ENCODE results near the gene GASK1B. TPM values are rescaled to one million over a fixed set of nuclear protein-coding genes. Genes with fewer than 3 reads are reported as not detected.
A peak's percentile ranks its signal among the peaks of the same experiment; 100 is the strongest.

The GASK1B gene
- total and polyA plus RNA-seq, 4 donors = 28.5 to 173 (median 89.0) TPM

DNA sequence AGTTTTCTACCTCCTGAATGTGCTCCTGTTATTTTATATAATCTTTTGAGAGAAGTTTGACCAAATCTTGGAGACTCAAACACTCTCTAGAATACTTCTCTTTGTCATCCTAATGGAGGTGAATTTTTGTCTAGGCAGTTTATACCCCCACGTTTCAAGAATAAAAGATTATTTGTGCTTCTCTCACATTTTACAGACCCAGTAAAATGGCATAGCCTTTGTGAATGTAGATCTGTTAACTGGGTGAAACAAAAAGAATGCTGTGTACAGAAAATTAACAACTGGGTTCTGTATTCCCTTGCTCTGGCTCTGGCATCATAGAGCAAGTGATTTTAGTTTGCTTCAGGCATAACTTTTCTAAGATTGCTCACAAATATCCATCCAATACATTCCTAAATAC is 26.1 kb downstream of the GASK1B start:
- no peak for DNase-seq
- Histone ChIP-seq H3K27me3 (ENCODE audit: control insufficient read depth in 1 of 2, insufficient read depth in 2 of 2, low read length in 1 of 2) (no peaks in the 10 kb centered on the region), H3K4me1 (ENCODE audit: control insufficient read depth in 1 of 2, insufficient read depth in 2 of 2, low read length in 2 of 2) (no peaks in the 10 kb centered on the region), H3K4me3 (ENCODE audit: low read length in 2 of 2) (no peak overlapping the region), H3K9me3 (ENCODE audit: control insufficient read depth, low read length) (no peaks in the 10 kb centered on the region), H3K27ac (ENCODE audit: low read depth in 1 of 2, low read length in 2 of 2) (no peak overlapping the region), H3K36me3 (ENCODE audit: control insufficient read depth in 1 of 2, insufficient read depth in 2 of 2, low read length in 1 of 2) (peaks cover 0 to 2% of the 10 kb centered on the region in 2 donors)
- ATAC-seq (ENCODE audit: low FRiP score) = no peak
- 73 to 74% methylated on average over 1 of the region's 1 CpG for WGBS, 2 donors
- intact Hi-C loops (cut with DNase I) = no loop called here

DNA sequence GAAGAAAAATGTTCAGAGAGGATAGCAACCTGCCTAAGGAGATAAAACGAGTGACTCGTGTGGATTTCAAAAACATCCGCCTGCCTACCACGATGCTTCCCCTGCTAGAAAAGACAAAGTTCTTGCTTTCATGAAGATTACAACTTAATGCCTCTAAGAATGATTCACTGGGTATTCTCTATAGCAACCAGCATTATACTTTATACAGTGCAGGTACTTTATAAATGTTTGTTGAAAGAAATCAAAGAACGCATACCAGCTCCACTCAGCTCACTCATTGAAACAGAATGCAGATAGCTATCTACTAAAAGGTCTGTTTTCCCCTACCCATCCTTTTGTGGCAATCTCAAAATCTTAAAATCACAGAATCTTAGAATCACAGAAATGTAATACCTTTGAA is 33.7 kb downstream of the GASK1B start:
- DNase-seq = no peak
- Histone ChIP-seq H3K27me3 (ENCODE audit: control insufficient read depth in 1 of 2, insufficient read depth in 2 of 2, low read length in 1 of 2) (no peaks in the 10 kb centered on the region), H3K4me3 (ENCODE audit: low read length in 2 of 2) (no peak overlapping the region), H3K36me3 (ENCODE audit: control insufficient read depth in 1 of 2, insufficient read depth in 2 of 2, low read length in 1 of 2) (peaks cover 0 to 1% of the 10 kb centered on the region in 2 donors), H3K4me1 (ENCODE audit: control insufficient read depth in 1 of 2, insufficient read depth in 2 of 2, low read length in 2 of 2) (peaks cover 6 to 8% of the 10 kb centered on the region in 2 donors), H3K27ac (ENCODE audit: low read depth in 1 of 2, low read length in 2 of 2) (no peak overlapping the region), H3K9me3 (ENCODE audit: control insufficient read depth, low read length) (no peaks in the 10 kb centered on the region)
- no peak for ATAC-seq (ENCODE audit: low FRiP score)
- intact Hi-C loops (cut with DNase I) = no loop called here
- 51 to 62% methylated on average over 5 of the region's 5 CpGs for WGBS, 2 donors

DNA sequence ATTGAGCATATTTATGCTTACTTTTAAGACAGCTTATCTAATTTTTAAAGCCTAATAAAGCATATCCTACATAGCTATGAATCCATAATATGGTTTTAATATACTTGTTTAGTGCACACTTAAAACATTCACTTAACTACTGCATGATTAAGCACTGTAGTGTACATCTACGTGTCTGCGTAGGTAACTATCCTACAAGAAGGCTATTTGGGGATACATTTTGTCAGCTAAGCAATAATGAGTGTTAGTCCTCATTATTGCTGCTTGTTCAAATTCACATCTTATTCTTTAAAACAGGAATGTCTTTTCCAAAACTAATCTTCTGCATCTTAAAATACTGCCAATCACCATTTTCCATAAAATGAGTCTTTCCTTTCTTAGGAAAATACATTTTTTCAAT is 38.6 kb downstream of the GASK1B start:
- peaks cover 6 to 8% of the 10 kb centered on the region in 2 donors for H3K36me3 ChIP-seq (ENCODE audit: control insufficient read depth in 1 of 2, insufficient read depth in 2 of 2, low read length in 1 of 2)
- H3K4me1 ChIP-seq (ENCODE audit: control insufficient read depth in 1 of 2, insufficient read depth in 2 of 2, low read length in 2 of 2) = peaks cover 3 to 9% of the 10 kb centered on the region in 2 donors
- no peak overlapping the region for H3K4me3 ChIP-seq (ENCODE audit: low read length in 2 of 2)
- no peak overlapping the region for H3K27ac ChIP-seq (ENCODE audit: low read depth in 1 of 2, low read length in 2 of 2)
- no peaks in the 10 kb centered on the region for H3K27me3 ChIP-seq (ENCODE audit: control insufficient read depth in 1 of 2, insufficient read depth in 2 of 2, low read length in 1 of 2)
- intact Hi-C loops (cut with DNase I) = no loop called here
- H3K9me3 ChIP-seq (ENCODE audit: control insufficient read depth, low read length) = no peaks in the 10 kb centered on the region
- WGBS, 2 donors = 8 to 14% methylated on average over 2 of the region's 2 CpGs
- no peak for ATAC-seq (ENCODE audit: low FRiP score)
- no peak for DNase-seq

DNA sequence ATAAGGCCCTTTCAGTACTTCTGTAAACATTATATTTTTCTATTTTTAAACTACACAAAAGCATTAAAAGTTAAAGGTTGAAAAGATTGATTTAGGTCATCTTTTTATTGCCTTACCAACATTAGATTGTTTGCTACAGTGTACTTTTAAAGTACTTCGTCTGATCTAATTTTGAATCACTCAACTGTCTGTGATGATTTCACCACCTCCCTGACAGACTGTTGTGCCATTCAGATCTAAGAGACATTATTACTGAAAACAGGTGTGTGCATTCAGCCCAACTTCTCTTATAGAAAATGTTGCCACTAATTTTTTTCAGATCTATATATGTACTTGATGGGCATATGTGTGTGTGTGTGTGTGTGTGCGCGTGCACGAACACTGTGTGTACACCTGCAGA is 39.3 kb downstream of the GASK1B start:
- H3K9me3 ChIP-seq (ENCODE audit: control insufficient read depth, low read length) = no peaks in the 10 kb centered on the region
- ATAC-seq (ENCODE audit: low FRiP score) = no peak
- no peak overlapping the region for H3K4me3 ChIP-seq (ENCODE audit: low read length in 2 of 2)
- H3K27ac ChIP-seq (ENCODE audit: low read depth in 1 of 2, low read length in 2 of 2) = peak overlapping the region in 1 of 2 donors; percentile 48
- DNase-seq = no peak
- peaks cover 3 to 9% of the 10 kb centered on the region in 2 donors for H3K4me1 ChIP-seq (ENCODE audit: control insufficient read depth in 1 of 2, insufficient read depth in 2 of 2, low read length in 2 of 2)
- WGBS, 2 donors = 36 to 42% methylated on average over 4 of the region's 4 CpGs
- intact Hi-C loops (cut with DNase I) = no loop called here
- peaks cover 7 to 8% of the 10 kb centered on the region in 2 donors for H3K36me3 ChIP-seq (ENCODE audit: control insufficient read depth in 1 of 2, insufficient read depth in 2 of 2, low read length in 1 of 2)
- no peaks in the 10 kb centered on the region for H3K27me3 ChIP-seq (ENCODE audit: control insufficient read depth in 1 of 2, insufficient read depth in 2 of 2, low read length in 1 of 2)

DNA sequence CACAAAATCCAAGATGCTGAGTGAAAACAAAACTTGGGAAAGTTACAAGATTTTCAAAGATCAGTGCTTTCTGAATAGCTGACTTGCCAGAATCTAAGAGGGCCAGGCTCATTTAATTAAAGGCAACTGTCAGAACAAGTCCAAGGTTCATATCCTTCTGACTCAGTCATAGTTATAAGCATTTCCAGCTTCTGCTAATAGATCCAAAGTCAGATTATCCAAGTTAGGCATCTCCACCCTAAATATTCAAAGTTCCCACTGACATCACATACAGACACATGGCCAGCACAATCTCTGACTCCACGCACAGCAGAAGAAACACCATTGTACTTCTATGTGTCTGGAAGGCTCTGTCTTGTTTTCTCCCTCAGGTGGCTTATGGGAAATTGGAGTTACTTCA is 41.8 kb downstream of the GASK1B start:
- intact Hi-C loops (cut with DNase I) = no loop called here
- peak; percentile 58 for ATAC-seq (ENCODE audit: low FRiP score)
- H3K27ac ChIP-seq (ENCODE audit: low read depth in 1 of 2, low read length in 2 of 2) = no peak overlapping the region

DNA sequence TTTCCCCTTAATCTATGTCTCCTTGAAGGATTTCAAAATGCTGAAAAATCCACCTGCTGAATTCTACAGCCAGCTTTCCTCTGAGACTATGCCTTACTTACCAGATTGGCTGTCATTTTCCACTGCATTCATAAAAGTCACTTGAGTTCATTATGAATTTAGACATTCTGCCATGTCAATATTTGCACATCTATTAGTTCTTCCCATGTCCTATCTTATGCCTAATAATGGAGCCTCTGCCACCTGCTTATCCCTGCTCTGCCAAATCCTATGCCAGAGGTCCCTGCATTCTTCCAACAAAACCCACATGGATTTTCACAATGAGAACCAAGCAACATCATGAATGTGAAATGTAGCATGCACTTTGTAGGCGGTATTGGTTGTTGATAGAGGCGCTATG is 42.6 kb downstream of the GASK1B start:
- DNase-seq (no peak), ATAC-seq (ENCODE audit: low FRiP score) (no peak)
- WGBS, 2 donors = 97 to 100% methylated on average over 2 of the region's 2 CpGs
- Histone ChIP-seq H3K27me3 (ENCODE audit: control insufficient read depth in 1 of 2, insufficient read depth in 2 of 2, low read length in 1 of 2) (no peaks in the 10 kb centered on the region), H3K27ac (ENCODE audit: low read depth in 1 of 2, low read length in 2 of 2) (no peak overlapping the region), H3K4me1 (ENCODE audit: control insufficient read depth in 1 of 2, insufficient read depth in 2 of 2, low read length in 2 of 2) (peaks cover 0 to 4% of the 10 kb centered on the region in 2 donors), H3K4me3 (ENCODE audit: low read length in 2 of 2) (no peak overlapping the region), H3K36me3 (ENCODE audit: control insufficient read depth in 1 of 2, insufficient read depth in 2 of 2, low read length in 1 of 2) (peaks cover 8% of the 10 kb centered on the region in 2 donors), H3K9me3 (ENCODE audit: control insufficient read depth, low read length) (no peaks in the 10 kb centered on the region)
- intact Hi-C loops (cut with DNase I) = no loop called here

More for the DNA sequence above, 41.8 kb downstream of the GASK1B start:
- Histone ChIP-seq H3K4me3 (ENCODE audit: low read length in 2 of 2) (no peak overlapping the region), H3K9me3 (ENCODE audit: control insufficient read depth, low read length) (no peaks in the 10 kb centered on the region), H3K27me3 (ENCODE audit: control insufficient read depth in 1 of 2, insufficient read depth in 2 of 2, low read length in 1 of 2) (no peaks in the 10 kb centered on the region), H3K4me1 (ENCODE audit: control insufficient read depth in 1 of 2, insufficient read depth in 2 of 2, low read length in 2 of 2) (peaks cover 3 to 7% of the 10 kb centered on the region in 2 donors), H3K36me3 (ENCODE audit: control insufficient read depth in 1 of 2, insufficient read depth in 2 of 2, low read length in 1 of 2) (peaks cover 8% of the 10 kb centered on the region in 2 donors)
- 0 to 8% methylated on average over 1 of the region's 1 CpG for WGBS, 2 donors
- no peak for DNase-seq

DNA sequence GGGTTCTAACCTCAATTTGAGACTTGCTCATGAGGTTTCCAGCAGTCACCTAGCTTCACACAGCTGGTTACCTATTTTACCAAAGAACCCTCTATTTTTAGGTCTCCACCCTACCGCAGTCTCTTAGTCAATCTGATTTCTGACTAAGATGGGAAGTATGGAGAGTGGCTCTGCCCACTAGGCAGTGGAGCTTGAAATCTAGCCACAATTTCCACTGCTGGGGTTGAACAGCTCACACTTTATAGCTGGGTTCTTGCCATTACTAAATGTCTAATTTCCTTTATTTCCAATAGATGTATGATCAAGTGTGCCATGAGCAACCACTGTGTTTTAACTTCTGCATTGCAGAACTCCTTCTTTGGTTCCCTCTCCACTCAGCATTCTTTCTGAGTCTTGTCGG is 43.1 kb downstream of the GASK1B start:
- H3K27ac ChIP-seq (ENCODE audit: low read depth in 1 of 2, low read length in 2 of 2) = no peak overlapping the region
- H3K4me1 ChIP-seq (ENCODE audit: control insufficient read depth in 1 of 2, insufficient read depth in 2 of 2, low read length in 2 of 2) = peaks cover 0 to 4% of the 10 kb centered on the region in 2 donors
- 61 to 62% methylated on average over 2 of the region's 2 CpGs for WGBS, 2 donors
- peaks cover 8% of the 10 kb centered on the region in 2 donors for H3K36me3 ChIP-seq (ENCODE audit: control insufficient read depth in 1 of 2, insufficient read depth in 2 of 2, low read length in 1 of 2)
- no peak overlapping the region for H3K4me3 ChIP-seq (ENCODE audit: low read length in 2 of 2)
- DNase-seq (no peak), ATAC-seq (ENCODE audit: low FRiP score) (no peak)
- intact Hi-C loops (cut with DNase I) = no loop called here
- no peaks in the 10 kb centered on the region for H3K27me3 ChIP-seq (ENCODE audit: control insufficient read depth in 1 of 2, insufficient read depth in 2 of 2, low read length in 1 of 2)
- H3K9me3 ChIP-seq (ENCODE audit: control insufficient read depth, low read length) = no peaks in the 10 kb centered on the region

DNA sequence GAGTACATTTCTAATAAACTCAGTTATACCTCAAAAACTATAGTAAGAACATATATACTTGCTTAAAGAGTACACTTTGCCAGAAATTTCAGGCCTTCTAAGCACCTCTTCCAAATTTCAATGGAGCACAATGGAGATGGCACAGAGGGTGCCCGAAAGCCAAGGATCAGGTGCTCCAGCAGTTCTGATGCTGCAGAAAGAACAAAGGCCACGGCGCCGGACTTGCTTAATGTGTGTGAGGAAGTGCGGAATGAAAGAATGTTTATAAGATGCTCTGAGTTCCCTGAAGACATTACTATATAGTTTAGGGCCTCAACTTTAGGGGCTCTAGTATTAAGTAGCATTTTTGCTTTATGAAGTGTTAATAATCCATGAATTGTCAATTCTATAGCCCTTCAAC is 44.3 kb downstream of the GASK1B start:
- H3K36me3 ChIP-seq (ENCODE audit: control insufficient read depth in 1 of 2, insufficient read depth in 2 of 2, low read length in 1 of 2) = peaks cover 8% of the 10 kb centered on the region in 2 donors
- DNase-seq (peak in 1 of 2 donors; percentile 72), ATAC-seq (ENCODE audit: low FRiP score) (no peak)
- 91 to 95% methylated on average over 5 of the region's 5 CpGs for WGBS, 2 donors
- H3K9me3 ChIP-seq (ENCODE audit: control insufficient read depth, low read length) = no peaks in the 10 kb centered on the region
- peak overlapping the region in 1 of 2 donors; percentile 28 for H3K27ac ChIP-seq (ENCODE audit: low read depth in 1 of 2, low read length in 2 of 2)
- peaks cover 0 to 4% of the 10 kb centered on the region in 2 donors for H3K4me1 ChIP-seq (ENCODE audit: control insufficient read depth in 1 of 2, insufficient read depth in 2 of 2, low read length in 2 of 2)
- no peaks in the 10 kb centered on the region for H3K27me3 ChIP-seq (ENCODE audit: control insufficient read depth in 1 of 2, insufficient read depth in 2 of 2, low read length in 1 of 2)
- intact Hi-C loops (cut with DNase I) = no loop called here
- no peak overlapping the region for H3K4me3 ChIP-seq (ENCODE audit: low read length in 2 of 2)

DNA sequence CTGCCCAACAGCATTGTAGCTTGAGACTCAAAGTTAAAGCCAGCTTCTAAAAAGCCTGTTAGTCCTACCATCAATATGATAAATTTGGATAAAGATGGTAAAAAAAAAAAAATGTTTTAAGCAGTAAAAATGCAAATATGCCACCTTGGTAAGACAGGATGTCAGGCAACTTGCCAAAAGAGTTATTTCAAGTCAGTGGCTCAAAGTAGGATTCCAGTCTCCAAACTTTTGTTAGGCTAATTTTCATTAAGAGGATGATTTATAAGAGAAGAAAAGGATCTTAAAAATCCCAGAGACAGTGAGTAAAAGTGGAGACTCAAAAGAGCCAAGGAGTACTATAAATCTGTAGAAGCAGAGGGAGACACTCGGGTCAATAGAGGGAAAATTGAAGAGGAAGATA is 47.5 kb downstream of the GASK1B start:
- intact Hi-C loops (cut with DNase I) = no loop called here
- peaks cover 7 to 8% of the 10 kb centered on the region in 2 donors for H3K36me3 ChIP-seq (ENCODE audit: control insufficient read depth in 1 of 2, insufficient read depth in 2 of 2, low read length in 1 of 2)
- peaks cover 0 to 2% of the 10 kb centered on the region in 2 donors for H3K4me1 ChIP-seq (ENCODE audit: control insufficient read depth in 1 of 2, insufficient read depth in 2 of 2, low read length in 2 of 2)
- H3K27ac ChIP-seq (ENCODE audit: low read depth in 1 of 2, low read length in 2 of 2) = no peak overlapping the region
- ATAC-seq (ENCODE audit: low FRiP score) (no peak), DNase-seq (no peak)
- no peaks in the 10 kb centered on the region for H3K9me3 ChIP-seq (ENCODE audit: control insufficient read depth, low read length)
- no peak overlapping the region for H3K4me3 ChIP-seq (ENCODE audit: low read length in 2 of 2)
- WGBS, 2 donors = 72 to 79% methylated on average over 1 of the region's 1 CpG
- H3K27me3 ChIP-seq (ENCODE audit: control insufficient read depth in 1 of 2, insufficient read depth in 2 of 2, low read length in 1 of 2) = no peaks in the 10 kb centered on the region
